Measurements from ENCODE around the gene RDX. TPM values are rescaled to one million over a fixed set of nuclear protein-coding genes. Genes with fewer than 3 reads are reported as not detected.

The RDX gene
- total RNA-seq, 2 experiments from 2014 or later, result 11.4 to 14.2 TPM

GRCh38 chr11:110165039-110165925 is 131.1 kb downstream of the RDX start:
- H3K27me3 Mint-ChIP-seq, result no peaks in the 10 kb centered on the region
- ATAC-seq (ENCODE audit: poor library complexity) (no peak), DNase-seq (no peak)
- H3K4me1 Mint-ChIP-seq (ENCODE audit: low read depth), result no peaks in the 10 kb centered on the region
- no peaks in the 10 kb centered on the region for H3K9me3 Mint-ChIP-seq
- Histone ChIP-seq H3K27me3 (ENCODE audit: control insufficient read depth in 1 of 2, insufficient read depth in 2 of 2, low read length in 2 of 2) (no peaks in the 10 kb centered on the region), H3K36me3 (ENCODE audit: insufficient read depth, low read length) (no peaks in the 10 kb centered on the region), H3K4me1 (ENCODE audit: insufficient read depth, low read length) (no peaks in the 10 kb centered on the region), H3K4me3 (ENCODE audit: low read length) (no peak overlapping the region), H3K27ac (ENCODE audit: low read depth in 1 of 2, low read length in 2 of 2) (no peak overlapping the region), H3K9me3 (ENCODE audit: control insufficient read depth in 1 of 2, insufficient read depth in 1 of 2, low read length in 2 of 2) (no peaks in the 10 kb centered on the region)
- no peak overlapping the region for H3K27ac Mint-ChIP-seq
- ChIA-PET CTCF (no interaction called here), POLR2A (interaction anchor here (1.0 kb wide), 1 partner anchor 8 kb away, joined by 3 read pairs; no protein-coding TSS in a partner anchor)
- no peak for TF ChIP-seq CTCF (IDR thresholded peaks at IDR 0.05)
- no peak overlapping the region for H3K4me3 Mint-ChIP-seq
- no peaks in the 10 kb centered on the region for H3K36me3 Mint-ChIP-seq (ENCODE audit: low read depth)
- intact Hi-C loops (cut with DNase I, micrococcal nuclease), result no loop called here

GRCh38 chr11:110162216-110162615 is 134.2 kb downstream of the RDX start:
- no peaks in the 10 kb centered on the region for H3K36me3 Mint-ChIP-seq (ENCODE audit: low read depth)
- Histone ChIP-seq H3K27me3 (ENCODE audit: control insufficient read depth in 1 of 2, insufficient read depth in 2 of 2, low read length in 2 of 2) (no peaks in the 10 kb centered on the region), H3K4me3 (ENCODE audit: low read length) (no peak overlapping the region), H3K4me1 (ENCODE audit: insufficient read depth, low read length) (no peaks in the 10 kb centered on the region), H3K9me3 (ENCODE audit: control insufficient read depth in 1 of 2, insufficient read depth in 1 of 2, low read length in 2 of 2) (no peaks in the 10 kb centered on the region), H3K27ac (ENCODE audit: low read depth in 1 of 2, low read length in 2 of 2) (no peak overlapping the region), H3K36me3 (ENCODE audit: insufficient read depth, low read length) (no peaks in the 10 kb centered on the region)
- CTCF ChIA-PET, result no interaction called here
- intact Hi-C loops (cut with DNase I, micrococcal nuclease), result no loop called here
- no peak for TF ChIP-seq CTCF (IDR thresholded peaks at IDR 0.05)
- POLR2A ChIA-PET, result no interaction called here
- H3K4me3 Mint-ChIP-seq, result no peak overlapping the region
- H3K27me3 Mint-ChIP-seq, result no peaks in the 10 kb centered on the region
- ATAC-seq (ENCODE audit: poor library complexity) (no peak), DNase-seq (no peak)
- H3K4me1 Mint-ChIP-seq (ENCODE audit: low read depth), result no peaks in the 10 kb centered on the region
- no peaks in the 10 kb centered on the region for H3K9me3 Mint-ChIP-seq
- H3K27ac Mint-ChIP-seq, result no peak overlapping the region

GRCh38 chr11:110161061-110161460 is 135.4 kb downstream of the RDX start:
- H3K27me3 Mint-ChIP-seq, result no peaks in the 10 kb centered on the region
- no peaks in the 10 kb centered on the region for H3K27me3 ChIP-seq (ENCODE audit: control insufficient read depth in 1 of 2, insufficient read depth in 2 of 2, low read length in 2 of 2)
- H3K36me3 Mint-ChIP-seq (ENCODE audit: low read depth), result no peaks in the 10 kb centered on the region
- no peak overlapping the region for H3K27ac ChIP-seq (ENCODE audit: low read depth in 1 of 2, low read length in 2 of 2)
- H3K36me3 ChIP-seq (ENCODE audit: insufficient read depth, low read length), result no peaks in the 10 kb centered on the region
- CTCF ChIA-PET, result no interaction called here
- no peaks in the 10 kb centered on the region for H3K4me1 Mint-ChIP-seq (ENCODE audit: low read depth)
- H3K27ac Mint-ChIP-seq, result no peak overlapping the region
- POLR2A ChIA-PET, result no interaction called here
- ATAC-seq (ENCODE audit: poor library complexity) (no peak), DNase-seq (no peak)
- no peak overlapping the region for H3K4me3 Mint-ChIP-seq
- no peaks in the 10 kb centered on the region for H3K4me1 ChIP-seq (ENCODE audit: insufficient read depth, low read length)
- no peaks in the 10 kb centered on the region for H3K9me3 Mint-ChIP-seq
- no peaks in the 10 kb centered on the region for H3K9me3 ChIP-seq (ENCODE audit: control insufficient read depth in 1 of 2, insufficient read depth in 1 of 2, low read length in 2 of 2)
- intact Hi-C loops (cut with DNase I, micrococcal nuclease), result no loop called here
- no peak for TF ChIP-seq CTCF (IDR thresholded peaks at IDR 0.05)
- H3K4me3 ChIP-seq (ENCODE audit: low read length), result no peak overlapping the region

Data from CD4-positive, alpha-beta T cell (primary cell).